Activated naive CD8-positive, alpha-beta T cell treated with anti-CD3 and anti-CD28 coated beads, Interleukin-2, amount 10 ng/mL, durations not matched to agents 7 days and 5 days (primary cell): ENCODE data around the gene SPRR1A. TPM values are rescaled to one million over a fixed set of nuclear protein-coding genes. Genes with fewer than 3 reads are reported as not detected.

Experiments
- ATAC-seq: fragments of 150-1000 bp; cut with Tn5 transposase; one replicate; pipeline ENCODE4 v1.10.0; 2021; ENCODE audit warnings: low read depth, moderate library complexity
- POLR2A ChIA-PET: fragments of 350-600 bp; sonication (Branson Sonifier 250); formaldehyde crosslinking; loops from one replicate; lab custom pipeline; 2021; ENCODE audit warnings: antibody characterized with exemption; lab: Charles Lee
- DNase-seq: peaks from one replicate; pipeline ENCODE4 v3.0.0; 2021
- H3K27ac Mint-ChIP-seq: one replicate; pipeline ENCODE4 v1.8.0; 2022; ENCODE audit warnings: mild to moderate bottlenecking, mixed read lengths
- H3K27me3 Mint-ChIP-seq: one replicate; pipeline ENCODE4 v1.8.0; 2022; ENCODE audit warnings: mild to moderate bottlenecking, moderate library complexity, mixed read lengths
- H3K36me3 Mint-ChIP-seq: one replicate; pipeline ENCODE4 v1.8.0; 2021; ENCODE audit warnings: mild to moderate bottlenecking, mixed read lengths
- H3K4me1 Mint-ChIP-seq: one replicate; pipeline ENCODE4 v1.8.0; 2021; ENCODE audit warnings: mixed read lengths
- H3K4me3 Mint-ChIP-seq: one replicate; pipeline ENCODE4 v1.8.0; 2022; ENCODE audit warnings: mild to moderate bottlenecking, moderate library complexity, mixed read lengths
- H3K9me3 Mint-ChIP-seq: one replicate; pipeline ENCODE4 v1.8.0; 2021; ENCODE audit warnings: mixed read lengths
- total RNA-seq, 2 experiments: library from RNA; stranded (reverse); gene quantifications; one replicate each; pipeline ENCODE4 v1.2.3, GENCODE V29; 2021

SPRR1A gene
- total RNA-seq, 2 experiments from 2014 or later, result not detected

- POLR2A ChIA-PET, result no interaction called here
- DNase-seq (no peak), ATAC-seq (no peak)
- H3K36me3 Mint-ChIP-seq, result no peaks in the 10 kb centered on the region
- no peaks in the 10 kb centered on the region for H3K4me1 Mint-ChIP-seq
- no peak overlapping the region for H3K27ac Mint-ChIP-seq
- no peak overlapping the region for H3K4me3 Mint-ChIP-seq
- H3K9me3 Mint-ChIP-seq, result no peaks in the 10 kb centered on the region
- H3K27me3 Mint-ChIP-seq, result peaks cover 2% of the 10 kb centered on the region
Observed at GRCh38 chr1:152961226-152961891, 22.5 kb upstream of the SPRR1A start.

GRCh38 chr1:152962876-152963415 lies 20.9 kb upstream of the SPRR1A start:
- no peak overlapping the region for H3K4me3 Mint-ChIP-seq
- peaks cover 2% of the 10 kb centered on the region for H3K27me3 Mint-ChIP-seq
- no peaks in the 10 kb centered on the region for H3K36me3 Mint-ChIP-seq
- ATAC-seq (no peak), DNase-seq (no peak)
- no peaks in the 10 kb centered on the region for H3K9me3 Mint-ChIP-seq
- H3K4me1 Mint-ChIP-seq, result no peaks in the 10 kb centered on the region
- no peak overlapping the region for H3K27ac Mint-ChIP-seq
- POLR2A ChIA-PET, result no interaction called here

- POLR2A ChIA-PET, result no interaction called here
- Mint-ChIP-seq H3K36me3 (no peaks in the 10 kb centered on the region), H3K4me1 (no peaks in the 10 kb centered on the region), H3K27me3 (peaks cover 2% of the 10 kb centered on the region), H3K9me3 (no peaks in the 10 kb centered on the region), H3K27ac (no peak overlapping the region), H3K4me3 (no peak overlapping the region)
- ATAC-seq (no peak), DNase-seq (no peak)
Observed at GRCh38 chr1:152964536-152964935, 19.3 kb upstream of the SPRR1A start.

- DNase-seq (no peak), ATAC-seq (no peak)
- H3K9me3 Mint-ChIP-seq, result no peaks in the 10 kb centered on the region
- POLR2A ChIA-PET, result no interaction called here
- H3K4me1 Mint-ChIP-seq, result no peaks in the 10 kb centered on the region
- no peak overlapping the region for H3K27ac Mint-ChIP-seq
- peaks cover 2% of the 10 kb centered on the region for H3K27me3 Mint-ChIP-seq
- H3K4me3 Mint-ChIP-seq, result no peak overlapping the region
- H3K36me3 Mint-ChIP-seq, result no peaks in the 10 kb centered on the region
Observed at GRCh38 chr1:152965853-152966252, 18.0 kb upstream of the SPRR1A start.

GRCh38 chr1:152967201-152967600 lies 16.7 kb upstream of the SPRR1A start:
- POLR2A ChIA-PET, result no interaction called here
- Mint-ChIP-seq H3K27me3 (peaks cover 2% of the 10 kb centered on the region), H3K4me3 (no peak overlapping the region), H3K4me1 (no peaks in the 10 kb centered on the region), H3K9me3 (no peaks in the 10 kb centered on the region), H3K27ac (no peak overlapping the region), H3K36me3 (no peaks in the 10 kb centered on the region)
- ATAC-seq, result no peak
- no peak for DNase-seq

GRCh38 chr1:152968248-152968647 lies 15.6 kb upstream of the SPRR1A start:
- POLR2A ChIA-PET, result no interaction called here

GRCh38 chr1:152969036-152969435 lies 14.8 kb upstream of the SPRR1A start:
- no peaks in the 10 kb centered on the region for H3K9me3 Mint-ChIP-seq
- POLR2A ChIA-PET, result no interaction called here
- H3K27ac Mint-ChIP-seq, result no peak overlapping the region
- H3K36me3 Mint-ChIP-seq, result no peaks in the 10 kb centered on the region
- no peaks in the 10 kb centered on the region for H3K4me1 Mint-ChIP-seq
- H3K4me3 Mint-ChIP-seq, result no peak overlapping the region
- peaks cover 2% of the 10 kb centered on the region for H3K27me3 Mint-ChIP-seq
- DNase-seq (no peak), ATAC-seq (no peak)

More at GRCh38 chr1:152968248-152968647, 15.6 kb upstream of the SPRR1A start:
- H3K9me3 Mint-ChIP-seq, result no peaks in the 10 kb centered on the region
- ATAC-seq, result no peak
- H3K4me1 Mint-ChIP-seq, result no peaks in the 10 kb centered on the region
- no peak overlapping the region for H3K4me3 Mint-ChIP-seq
- H3K27ac Mint-ChIP-seq, result no peak overlapping the region
- H3K36me3 Mint-ChIP-seq, result no peaks in the 10 kb centered on the region
- H3K27me3 Mint-ChIP-seq, result peaks cover 2% of the 10 kb centered on the region
- DNase-seq, result no peak

GRCh38 chr1:152970495-152970894 lies 13.4 kb upstream of the SPRR1A start, which contains the start of gene SPRR4:
Gene SPRR4 (plus strand): TSS chr1:152970648. CDS start chr1:152971891, 1,243 bp downstream.
- H3K4me3 Mint-ChIP-seq, result no peak within 1 kb of the TSS
- POLR2A ChIA-PET, result no interaction called here
- H3K27ac Mint-ChIP-seq, result no peak within 1 kb of the TSS
- no peak for DNase-seq
- peaks cover 2% of the 10 kb centered on the region for H3K27me3 Mint-ChIP-seq
- no peaks in the 10 kb centered on the region for H3K36me3 Mint-ChIP-seq
- no peaks in the 10 kb centered on the region for H3K9me3 Mint-ChIP-seq
- H3K4me1 Mint-ChIP-seq, result no peaks in the 10 kb centered on the region
- no peak for ATAC-seq

- Mint-ChIP-seq H3K36me3 (no peaks in the 10 kb centered on the region), H3K4me3 (no peak overlapping the region), H3K27me3 (peaks cover 2% of the 10 kb centered on the region), H3K4me1 (no peaks in the 10 kb centered on the region), H3K9me3 (no peaks in the 10 kb centered on the region), H3K27ac (no peak overlapping the region)
- no peak for ATAC-seq
- no peak for DNase-seq
- POLR2A ChIA-PET, result no interaction called here
Observed at GRCh38 chr1:152972196-152972886, 11.5 kb upstream of the SPRR1A start.

- Mint-ChIP-seq H3K27ac (no peak overlapping the region), H3K36me3 (no peaks in the 10 kb centered on the region), H3K9me3 (no peaks in the 10 kb centered on the region), H3K4me3 (no peak overlapping the region), H3K4me1 (no peaks in the 10 kb centered on the region), H3K27me3 (peaks cover 2% of the 10 kb centered on the region)
- POLR2A ChIA-PET, result no interaction called here
- DNase-seq, result no peak
- ATAC-seq, result no peak
Observed at GRCh38 chr1:152976688-152977087, 7.2 kb upstream of the SPRR1A start.

- no peak overlapping the region for H3K27ac Mint-ChIP-seq
- H3K36me3 Mint-ChIP-seq, result no peaks in the 10 kb centered on the region
- POLR2A ChIA-PET, result no interaction called here
- DNase-seq (no peak), ATAC-seq (no peak)
- H3K4me3 Mint-ChIP-seq, result no peak overlapping the region
- no peaks in the 10 kb centered on the region for H3K4me1 Mint-ChIP-seq
- peaks cover 2% of the 10 kb centered on the region for H3K27me3 Mint-ChIP-seq
- H3K9me3 Mint-ChIP-seq, result no peaks in the 10 kb centered on the region
Observed at GRCh38 chr1:152977614-152978013, 6.3 kb upstream of the SPRR1A start.

- H3K9me3 Mint-ChIP-seq, result no peaks in the 10 kb centered on the region
- DNase-seq (no peak), ATAC-seq (no peak)
- H3K27me3 Mint-ChIP-seq, result peaks cover 6% of the 10 kb centered on the region
- no peak overlapping the region for H3K4me3 Mint-ChIP-seq
- no peaks in the 10 kb centered on the region for H3K4me1 Mint-ChIP-seq
- no peaks in the 10 kb centered on the region for H3K36me3 Mint-ChIP-seq
- POLR2A ChIA-PET, result no interaction called here
- no peak overlapping the region for H3K27ac Mint-ChIP-seq
Observed at GRCh38 chr1:152980676-152981075, 3.2 kb upstream of the SPRR1A start.

GRCh38 chr1:152981146-152981871 lies 2.6 kb upstream of the SPRR1A start:
- POLR2A ChIA-PET, result no interaction called here
- ATAC-seq (no peak), DNase-seq (no peak)
- Mint-ChIP-seq H3K36me3 (no peaks in the 10 kb centered on the region), H3K27me3 (peaks cover 6% of the 10 kb centered on the region), H3K4me1 (no peaks in the 10 kb centered on the region), H3K9me3 (no peaks in the 10 kb centered on the region), H3K4me3 (no peak overlapping the region), H3K27ac (no peak overlapping the region)
